OCI-LY7 (cell line): ENCODE data around the gene COMMD9. TPM values are rescaled to one million over a fixed set of nuclear protein-coding genes. Genes with fewer than 3 reads are reported as not detected.

Experiments used
- BruUV-seq: library from RNA; stranded (reverse); fragments of 400-500 nt; replicated peaks from 2 replicates; lab custom pipeline; 2021; lab: Mats Ljungman, UMichigan
- CTCF ChIA-PET: fragments of 300-600 bp; sonication (Branson Sonifier 250); formaldehyde crosslinking; loops from one replicate; lab custom pipeline; 2022; ENCODE audit warnings: antibody characterized with exemption; ENCODE audit not compliant: unreplicated experiment; lab: Charles Lee
- POLR2A ChIA-PET: fragments of 300-600 bp; sonication (Branson Sonifier 250); formaldehyde crosslinking; loops from one replicate; lab custom pipeline; 2022; ENCODE audit warnings: antibody characterized with exemption; lab: Charles Lee
- DNase-seq: peaks from one replicate; pipeline ENCODE4 v3.0.0-alpha.2; 2015; ENCODE audit warnings: low spot score
- H2AFZ ChIP-seq: fragments of 200-600 bp; sonication (generic), shearing (Covaris generic); 2 replicates; pipeline ENCODE4 v1.6.1; 2014; ENCODE audit warnings: mild to moderate bottlenecking, antibody characterized with exemption, low read length, moderate library complexity
- H3K27ac ChIP-seq: fragments of 200-600 bp; sonication (generic); 2 replicates; pipeline ENCODE4 v1.5.1; 2014; ENCODE audit warnings: mixed run types, low read depth, mild to moderate bottlenecking, moderate library complexity, low read length, inconsistent platforms; ENCODE audit not compliant: poor library complexity, severe bottlenecking
- H3K36me3 ChIP-seq: fragments of 200-600 bp; sonication (generic); 2 replicates; pipeline ENCODE4 v1.6.1; 2014; ENCODE audit warnings: mild to moderate bottlenecking, antibody characterized with exemption, low read length, moderate library complexity, mixed read lengths; ENCODE audit not compliant: insufficient read depth
- H3K4me1 ChIP-seq: fragments of 200-600 bp; sonication (generic); 2 replicates; pipeline ENCODE4 v1.5.1; 2014; ENCODE audit warnings: mild to moderate bottlenecking, low read length; ENCODE audit not compliant: insufficient read depth, poor library complexity, severe bottlenecking
- H3K4me2 ChIP-seq: fragments of 200-600 bp; sonication (generic); 2 replicates; pipeline ENCODE4 v1.6.1; 2014; ENCODE audit warnings: mild to moderate bottlenecking, low read length
- H3K4me3 ChIP-seq: fragments of 200-600 bp; sonication (generic); 2 replicates; pipeline ENCODE4 v1.5.1; 2014; ENCODE audit warnings: mild to moderate bottlenecking, low read depth, low read length; ENCODE audit not compliant: poor library complexity, severe bottlenecking
- H3K79me2 ChIP-seq: fragments of 200-600 bp; sonication (generic); 2 replicates; pipeline ENCODE4 v1.6.1; 2016; ENCODE audit warnings: low read depth, mild to moderate bottlenecking, low read length, moderate library complexity, mixed read lengths; ENCODE audit not compliant: insufficient read depth
- H3K9me2 ChIP-seq: fragments of 200-600 bp; sonication (generic); 2 replicates; pipeline ENCODE4 v1.6.1; 2016; ENCODE audit warnings: mild to moderate bottlenecking, low read length, mixed read lengths; ENCODE audit not compliant: insufficient read depth
- H3K9me3 ChIP-seq: fragments of 200-600 bp; sonication (generic); 2 replicates; pipeline ENCODE4 v1.6.1; 2014; ENCODE audit warnings: mild to moderate bottlenecking, mixed run types, low read length, mixed read lengths
- H4K20me1 ChIP-seq: fragments of 200-600 bp; sonication (generic); 2 replicates; pipeline ENCODE4 v1.6.1; 2014; ENCODE audit warnings: mild to moderate bottlenecking, antibody characterized with exemption, low read length, moderate library complexity, mixed read lengths; ENCODE audit not compliant: insufficient read depth
- CTCF ChIP-seq: fragments of 200-600 bp; sonication (generic); conservative IDR thresholded peaks from 2 replicates; pipeline ENCODE4 v1.5.1; 2014; ENCODE audit warnings: mild to moderate bottlenecking, antibody characterized with exemption, low read length, moderate library complexity, mixed read lengths
- EZH2phosphoT487 ChIP-seq: fragments of 200-600 bp; sonication (generic); IDR thresholded peaks from 2 replicates; pipeline ENCODE4 v1.6.1; 2018; ENCODE audit warnings: low read depth, borderline replicate concordance, mild to moderate bottlenecking, mixed run types, antibody characterized with exemption, low read length, moderate library complexity, mixed read lengths
- intact Hi-C: fragments of 100-400 bp; cut with micrococcal nuclease; formaldehyde crosslinking; loops from one replicate; pipeline ENCODE4 v1.10.0; 2022; ENCODE audit not compliant: unreplicated experiment
- total RNA-seq, 2 experiments: library from RNA; depleted of rRNA in 1 of 2; stranded (reverse); fragments of >200 nt in 1 of 2; shearing (Covaris generic) in 1 of 2; gene quantifications; 2 replicates each; pipeline ENCODE4 v1.2.3, GENCODE V29; 2014 to 2022

The COMMD9 gene
- total RNA-seq, 2 experiments from 2014 or later, result 37.6 to 46.8 TPM

GRCh38 chr11:36265793-36266628, 23.2 kb downstream of the COMMD9 start:
- H3K9me2 ChIP-seq, result no peaks in the 10 kb centered on the region
- H2AFZ ChIP-seq, result no peak overlapping the region
- ChIA-PET CTCF (interaction anchor here (0.6 to 1.5 kb wide), 3 partner anchors 213 to 444 kb away, joined by 3 to 7 read pairs (median 3); no protein-coding TSS in a partner anchor), POLR2A (no interaction called here)
- H3K4me2 ChIP-seq, result no peak overlapping the region
- peak; percentile 44 for DNase-seq
- no TSS peak for BruUV-seq
- H4K20me1 ChIP-seq, result no peaks in the 10 kb centered on the region
- no peak overlapping the region for H3K27ac ChIP-seq
- no peak overlapping the region for H3K4me3 ChIP-seq
- H3K36me3 ChIP-seq, result no peaks in the 10 kb centered on the region
- no peaks in the 10 kb centered on the region for H3K4me1 ChIP-seq
- TF ChIP-seq EZH2phosphoT487 (no peak), CTCF (peak; percentile 92)
- no peaks in the 10 kb centered on the region for H3K9me3 ChIP-seq
- intact Hi-C loops, result loop anchor here (1.0 to 2.0 kb wide), 2 partner anchors 223 to 650 kb away; no protein-coding TSS in a partner anchor
- H3K79me2 ChIP-seq, result no peaks in the 10 kb centered on the region

GRCh38 chr11:36264973-36265344, 24.3 kb downstream of the COMMD9 start:
- TF ChIP-seq EZH2phosphoT487 (no peak), CTCF (no peak)
- no TSS peak for BruUV-seq
- Histone ChIP-seq H4K20me1 (no peaks in the 10 kb centered on the region), H3K9me2 (no peaks in the 10 kb centered on the region), H3K9me3 (no peaks in the 10 kb centered on the region), H3K36me3 (no peaks in the 10 kb centered on the region), H3K4me1 (no peaks in the 10 kb centered on the region), H3K27ac (no peak overlapping the region), H3K79me2 (no peaks in the 10 kb centered on the region), H3K4me3 (no peak overlapping the region), H3K4me2 (no peak overlapping the region), H2AFZ (no peak overlapping the region)
- no peak for DNase-seq
- CTCF ChIA-PET, result interaction anchor here (1.5 kb wide), 1 partner anchor 214 kb away, joined by 3 read pairs; no protein-coding TSS in a partner anchor
- POLR2A ChIA-PET, result no interaction called here
- intact Hi-C loops, result no loop called here
